Measurements from ENCODE around the gene NAV3. TPM values are rescaled to one million over a fixed set of nuclear protein-coding genes. Genes with fewer than 3 reads are reported as not detected.

NAV3 gene
- total RNA-seq, 1 donor from 2014 or later, result 17.0 TPM

GRCh38 chr12:77788231-77789168 is 42.2 kb upstream of the NAV3 start:
- H3K27me3 ChIP-seq (ENCODE audit: control insufficient read depth, insufficient read depth, low read length), result no peaks in the 10 kb centered on the region
- TF ChIP-seq CTCF (IDR thresholded peaks at IDR 0.05; ENCODE audit: insufficient read depth, low read length, poor library complexity, severe bottlenecking), result no peak
- H3K4me3 ChIP-seq (ENCODE audit: low read depth, low read length), result no peak overlapping the region
- no peak for DNase-seq (ENCODE audit: low read depth)
- H3K36me3 ChIP-seq (ENCODE audit: control insufficient read depth, insufficient read depth, low read length), result no peaks in the 10 kb centered on the region

GRCh38 chr12:77795699-77796098 is 35.0 kb upstream of the NAV3 start:
- no peak overlapping the region for H3K4me3 ChIP-seq (ENCODE audit: low read depth, low read length)
- DNase-seq (ENCODE audit: low read depth), result no peak
- H3K27me3 ChIP-seq (ENCODE audit: control insufficient read depth, insufficient read depth, low read length), result no peaks in the 10 kb centered on the region
- TF ChIP-seq CTCF (IDR thresholded peaks at IDR 0.05; ENCODE audit: insufficient read depth, low read length, poor library complexity, severe bottlenecking), result no peak
- no peaks in the 10 kb centered on the region for H3K36me3 ChIP-seq (ENCODE audit: control insufficient read depth, insufficient read depth, low read length)

GRCh38 chr12:77796775-77797174 is 33.9 kb upstream of the NAV3 start:
- Histone ChIP-seq H3K4me3 (ENCODE audit: low read depth, low read length) (no peak overlapping the region), H3K27me3 (ENCODE audit: control insufficient read depth, insufficient read depth, low read length) (no peaks in the 10 kb centered on the region), H3K36me3 (ENCODE audit: control insufficient read depth, insufficient read depth, low read length) (no peaks in the 10 kb centered on the region)
- peak; percentile 16 for DNase-seq (ENCODE audit: low read depth)
- no peak for TF ChIP-seq CTCF (IDR thresholded peaks at IDR 0.05; ENCODE audit: insufficient read depth, low read length, poor library complexity, severe bottlenecking)

GRCh38 chr12:77800501-77800900 is 30.2 kb upstream of the NAV3 start:
- no peak overlapping the region for H3K4me3 ChIP-seq (ENCODE audit: low read depth, low read length)
- DNase-seq (ENCODE audit: low read depth), result no peak
- H3K36me3 ChIP-seq (ENCODE audit: control insufficient read depth, insufficient read depth, low read length), result no peaks in the 10 kb centered on the region
- H3K27me3 ChIP-seq (ENCODE audit: control insufficient read depth, insufficient read depth, low read length), result no peaks in the 10 kb centered on the region
- TF ChIP-seq CTCF (IDR thresholded peaks at IDR 0.05; ENCODE audit: insufficient read depth, low read length, poor library complexity, severe bottlenecking), result no peak

- Histone ChIP-seq H3K4me3 (ENCODE audit: low read depth, low read length) (no peak overlapping the region), H3K36me3 (ENCODE audit: control insufficient read depth, insufficient read depth, low read length) (no peaks in the 10 kb centered on the region), H3K27me3 (ENCODE audit: control insufficient read depth, insufficient read depth, low read length) (no peaks in the 10 kb centered on the region)
- TF ChIP-seq CTCF (IDR thresholded peaks at IDR 0.05; ENCODE audit: insufficient read depth, low read length, poor library complexity, severe bottlenecking), result no peak
- no peak for DNase-seq (ENCODE audit: low read depth)
Observed at GRCh38 chr12:77808534-77808933, 22.2 kb upstream of the NAV3 start.

All from kidney epithelial cell (primary cell).